NCI-H774 (cell line): Measurements from ENCODE around the gene GALNT7.
"Not testable (repeated sequence)": the region's sequence is repeated elsewhere in the genome, so short reads cannot be mapped to it uniquely, and the experiment has no call there.

Experiments
- DNase-seq: peaks from one replicate; lab custom pipeline; 2025; lab: John Stamatoyannopoulos, UW

GALNT7 gene

GRCh38 chr4:173199553-173199952 is 30.9 kb downstream of the GALNT7 start:
- DNase-seq: no peak

DNA sequence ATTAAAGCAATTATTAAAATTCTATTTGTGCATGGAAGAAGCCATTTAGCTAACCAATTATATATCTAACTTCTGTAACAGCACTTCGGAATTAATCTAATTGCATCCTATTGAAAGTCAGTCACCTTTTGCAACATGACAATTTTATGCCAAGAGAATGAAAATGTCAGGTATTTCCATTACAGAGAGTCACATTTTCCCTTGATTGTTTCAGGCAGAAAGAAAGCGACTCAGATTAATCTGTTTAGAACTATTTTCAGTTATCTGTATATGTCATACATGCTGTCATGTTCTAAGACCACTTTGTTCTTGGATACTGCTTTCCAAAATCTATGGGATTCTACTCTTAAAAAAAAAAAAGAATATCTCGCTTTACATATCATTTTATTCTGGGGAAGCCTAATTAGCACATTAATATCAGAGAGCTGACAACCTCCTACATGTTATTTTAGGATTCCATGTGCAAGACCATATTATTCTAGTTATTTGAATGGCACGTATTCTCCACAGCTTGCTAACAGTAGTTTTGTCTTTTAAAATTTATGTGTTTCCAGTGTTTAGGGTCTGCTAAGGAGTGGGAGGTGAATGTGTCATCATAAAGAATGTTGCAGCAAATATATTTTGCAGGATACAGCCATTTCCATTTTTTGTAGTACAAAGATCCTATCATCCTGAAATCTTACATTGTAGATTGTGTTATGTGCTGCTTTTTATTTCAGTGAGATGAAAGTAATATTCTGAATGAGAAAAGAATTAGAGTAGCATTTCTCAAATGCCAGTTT is 31.7 kb downstream of the GALNT7 start:
- no peak for DNase-seq

DNA sequence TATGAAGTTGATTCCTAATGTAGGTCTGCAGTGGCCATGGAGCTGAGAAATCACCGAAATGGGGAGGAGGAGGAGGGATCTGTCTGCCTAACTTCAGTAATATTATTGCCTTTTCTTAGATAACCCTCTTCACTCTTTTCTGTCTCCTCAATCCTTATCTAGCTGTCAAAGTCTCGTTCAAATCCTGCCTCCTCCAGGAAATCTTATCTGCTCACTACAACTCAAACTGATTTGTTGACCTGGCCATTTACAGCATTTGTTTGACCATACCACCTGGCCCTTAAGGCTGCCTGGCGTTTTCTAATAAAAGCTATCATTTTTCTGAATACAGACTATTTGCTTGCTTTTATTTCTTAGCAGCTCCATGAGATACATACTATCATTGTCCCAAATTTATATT is 33.8 kb downstream of the GALNT7 start:
- no peak for DNase-seq

GRCh38 chr4:173205656-173206055 is 37.0 kb downstream of the GALNT7 start:
- no peak for DNase-seq

DNA sequence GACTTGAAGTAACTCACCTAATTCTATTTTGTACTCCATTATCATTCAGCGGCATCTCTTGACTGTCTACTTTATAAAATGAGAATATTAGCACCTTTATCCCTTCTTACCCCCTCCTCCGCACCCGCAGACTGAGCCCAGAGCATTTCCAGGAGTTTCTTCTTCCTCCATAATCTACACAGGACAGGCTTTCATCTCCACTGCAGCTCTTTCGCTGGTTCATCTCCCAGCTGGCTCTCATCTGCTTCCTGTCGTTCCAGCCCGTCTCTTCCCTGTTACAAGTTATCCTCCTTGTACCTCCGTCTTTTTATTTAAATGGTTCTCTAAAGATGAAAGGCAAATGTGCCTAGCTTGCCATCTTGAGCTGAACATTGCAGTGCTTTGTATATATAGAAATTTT is 39.8 kb downstream of the GALNT7 start:
- no peak for DNase-seq

DNA sequence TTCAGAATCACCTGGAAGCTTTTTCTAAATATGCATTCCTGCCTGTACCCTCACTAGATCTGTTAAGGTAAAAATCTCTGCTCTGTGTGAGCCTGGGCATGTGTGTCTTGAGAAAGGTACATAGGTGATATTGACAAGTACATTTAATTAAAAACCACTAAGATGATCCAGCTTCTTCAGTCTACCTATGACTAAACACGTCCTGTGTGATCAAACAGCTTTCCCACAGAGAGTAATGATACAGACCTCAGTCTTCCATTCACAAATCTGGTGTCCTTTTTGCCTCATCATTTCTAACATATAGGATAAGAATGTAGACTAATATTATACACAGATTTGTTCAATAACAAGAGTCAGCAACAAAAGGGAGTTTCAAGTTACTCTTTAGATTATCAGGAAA is 42.6 kb downstream of the GALNT7 start:
- no peak for DNase-seq

DNA sequence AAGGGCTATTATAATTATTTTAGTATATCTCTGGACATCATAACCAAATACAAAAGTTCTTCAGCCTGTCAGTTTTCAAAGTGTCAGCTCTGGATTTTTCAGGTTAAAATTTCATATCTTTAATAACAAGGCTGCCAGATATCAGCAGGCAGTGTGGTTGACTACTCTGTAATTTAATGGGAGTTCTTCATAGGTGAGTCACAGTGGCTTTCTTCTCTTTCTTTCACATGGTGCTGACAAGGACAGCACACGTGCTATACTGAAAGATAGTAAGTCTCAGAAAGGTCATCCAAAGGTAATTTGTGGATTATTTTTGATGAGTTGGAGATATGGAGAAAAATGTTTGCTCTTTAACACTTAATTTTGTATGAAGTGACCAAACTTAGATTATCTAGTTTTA is 43.2 kb downstream of the GALNT7 start:
- no peak for DNase-seq

DNA sequence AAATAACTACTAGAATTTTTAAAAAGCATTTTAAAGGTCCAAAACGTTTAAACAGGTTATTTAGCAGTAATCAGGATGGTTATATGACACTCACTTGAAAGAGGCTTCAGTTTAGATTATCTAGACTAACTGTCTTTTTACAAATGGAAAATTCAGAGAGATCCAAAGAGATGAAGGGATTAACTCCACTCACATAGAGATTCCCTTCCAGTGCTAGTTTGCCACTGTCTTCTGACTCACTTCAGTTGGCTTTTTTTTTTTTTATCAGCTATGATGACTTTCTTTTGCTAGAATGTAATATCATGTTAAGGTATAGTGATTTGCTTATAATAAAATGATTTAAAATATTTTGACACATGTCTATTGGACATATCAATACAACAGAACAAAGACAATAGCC is 43.8 kb downstream of the GALNT7 start:
- DNase-seq: no peak

GRCh38 chr4:173213296-173213695 is 44.7 kb downstream of the GALNT7 start:
- no peak for DNase-seq

- no peak for DNase-seq
Measured at GRCh38 chr4:173214231-173214630, 45.6 kb downstream of the GALNT7 start.

DNA sequence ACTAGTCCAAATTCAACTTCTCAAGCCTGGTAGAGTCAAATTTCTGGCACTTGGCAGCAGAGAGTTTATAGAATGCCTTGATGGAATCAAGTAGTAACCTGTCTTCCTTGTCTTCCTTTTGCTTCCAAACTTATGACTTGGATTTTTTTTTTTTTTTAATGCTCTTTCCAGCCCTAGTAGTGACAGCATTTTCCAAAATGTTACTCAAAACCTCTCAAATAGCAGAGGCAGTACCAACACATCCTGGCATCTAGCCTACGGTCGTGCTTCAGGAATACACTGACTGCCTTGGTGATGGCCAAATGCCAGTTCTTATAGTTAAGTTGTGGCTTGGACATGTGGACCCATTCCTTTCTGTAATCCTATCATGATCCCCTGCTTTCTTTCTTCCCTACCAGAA is 46.0 kb downstream of the GALNT7 start:
- DNase-seq: no peak

GRCh38 chr4:173217075-173217474 is 48.5 kb downstream of the GALNT7 start:
- DNase-seq: no peak

- no peak for DNase-seq
Measured at GRCh38 chr4:173217727-173218126, 49.1 kb downstream of the GALNT7 start.

GRCh38 chr4:173218411-173219125 is 50.0 kb downstream of the GALNT7 start:
- no peak for DNase-seq

DNA sequence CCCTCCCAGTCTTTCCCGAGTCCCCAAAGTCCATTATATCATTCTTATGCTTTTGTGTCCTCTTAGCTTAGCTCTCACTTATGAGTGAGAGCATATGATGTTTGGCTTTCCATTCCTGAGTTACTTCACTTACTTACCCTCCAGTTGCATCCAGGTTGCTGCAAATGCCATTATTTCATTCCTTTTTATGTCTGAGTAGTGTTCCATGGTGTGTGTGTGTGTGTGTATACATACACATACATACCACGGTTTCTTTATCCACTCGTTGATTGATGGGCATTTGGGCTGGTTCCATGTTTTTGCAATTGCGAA is 50.5 kb downstream of the GALNT7 start:
- not testable (repeated sequence) for DNase-seq

- DNase-seq: no peak
Measured at GRCh38 chr4:173223743-173224142, 55.1 kb downstream of the GALNT7 start.

DNA sequence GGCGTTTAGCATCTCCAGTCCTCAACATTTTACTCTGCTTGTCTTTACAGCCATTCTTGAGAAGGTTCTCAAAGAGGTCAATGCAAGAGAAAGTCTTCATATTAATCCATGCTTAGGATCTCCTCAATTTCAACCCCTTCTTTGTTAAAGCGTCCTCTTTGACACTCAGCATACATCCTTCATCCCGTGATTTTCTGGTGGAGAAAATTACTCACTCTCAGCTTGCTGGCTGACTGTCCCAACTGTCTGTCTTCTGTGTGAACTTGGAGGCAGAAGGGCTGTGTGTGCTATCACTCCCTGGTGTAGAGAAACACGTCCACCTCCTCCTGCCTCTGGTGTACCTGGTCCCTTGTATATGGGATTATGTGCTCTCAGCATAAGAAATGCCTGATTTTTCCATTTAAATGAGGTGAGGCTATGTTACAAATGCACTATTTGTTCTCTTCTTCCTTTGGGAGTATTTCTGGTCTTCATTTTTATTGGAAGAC is 57.8 kb downstream of the GALNT7 start:
- no peak for DNase-seq

- DNase-seq: no peak
Measured at GRCh38 chr4:173227756-173228155, 59.1 kb downstream of the GALNT7 start.

DNA sequence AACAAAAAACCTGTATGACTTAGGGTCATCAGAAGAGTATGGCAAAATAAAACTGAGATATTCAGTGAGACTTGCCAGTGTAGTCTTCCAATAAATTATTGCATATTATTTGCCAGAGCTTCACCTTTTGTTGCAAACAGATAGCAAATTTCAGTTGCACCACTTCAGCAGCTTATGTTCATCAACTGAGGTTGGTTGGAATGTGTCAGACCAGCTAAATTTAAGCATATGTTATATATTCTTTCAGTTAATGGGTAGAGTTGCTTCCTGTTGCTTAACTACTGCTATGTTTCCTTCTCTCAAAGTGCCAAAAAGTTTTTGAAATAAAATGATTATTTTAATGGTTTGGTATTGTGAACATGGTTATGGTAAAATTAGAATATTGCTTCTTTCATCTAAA is 61.5 kb downstream of the GALNT7 start:
- DNase-seq: no peak

DNA sequence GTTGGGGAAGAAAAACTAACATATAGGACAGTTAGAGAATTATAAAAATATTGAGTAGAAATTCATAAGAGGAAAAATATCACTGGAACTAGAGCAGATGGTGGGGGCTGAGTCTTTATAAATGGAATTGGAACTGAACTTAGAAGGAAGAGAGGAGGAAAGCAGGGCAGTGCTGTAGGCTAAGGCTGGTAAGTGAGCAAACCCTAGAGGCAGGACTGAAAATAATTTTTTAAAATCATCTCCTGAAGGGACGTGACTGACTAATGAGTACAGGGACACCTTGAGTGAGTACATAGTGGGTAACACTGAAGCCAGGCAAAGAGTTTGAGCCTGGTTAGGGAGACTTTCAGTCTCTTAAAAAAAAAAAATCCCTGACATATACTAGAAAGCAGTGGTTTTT is 63.3 kb downstream of the GALNT7 start:
- no peak for DNase-seq

GRCh38 chr4:173233857-173234256 is 65.2 kb downstream of the GALNT7 start:
- DNase-seq: no peak

DNA sequence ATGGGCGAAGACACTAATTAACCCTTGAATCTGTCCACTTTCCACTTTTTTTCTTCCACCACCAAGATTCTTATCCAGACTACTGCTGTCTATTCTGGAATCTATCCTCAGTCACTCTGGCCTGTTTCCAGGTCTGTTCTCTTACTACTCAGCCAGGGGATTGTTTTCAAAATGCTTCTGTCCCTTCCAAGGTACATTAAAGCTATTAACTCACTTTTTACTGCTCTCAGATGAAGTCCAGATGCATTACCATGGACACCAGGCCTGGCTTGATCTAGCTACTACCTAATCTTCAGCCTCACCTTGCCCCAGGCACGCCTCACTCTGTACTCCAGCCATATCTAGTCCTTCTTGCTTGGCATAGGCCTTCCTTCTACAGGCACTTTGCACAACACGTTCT is 66.4 kb downstream of the GALNT7 start:
- DNase-seq: no peak

- DNase-seq: no peak
Measured at GRCh38 chr4:173236301-173236700, 67.7 kb downstream of the GALNT7 start.

- no peak for DNase-seq
Measured at GRCh38 chr4:173237152-173237551, 68.5 kb downstream of the GALNT7 start.
